ENCODE results near the gene ATP1A3. TPM values are rescaled to one million over a fixed set of nuclear protein-coding genes. Genes with fewer than 3 reads are reported as not detected.

Gene ATP1A3
- total RNA-seq, 1 donor from 2014 or later = not detected

- peaks cover 16% of the 10 kb centered on the region for H3K4me1 Mint-ChIP-seq
- peaks cover 61% of the 10 kb centered on the region for H3K27me3 Mint-ChIP-seq (ENCODE audit: low read depth)
- no peak for TF ChIP-seq CTCF (IDR thresholded peaks at IDR 0.05; ENCODE audit: unreplicated experiment)
- peak overlapping the region; percentile 28 for H3K4me3 Mint-ChIP-seq
- H3K9me3 Mint-ChIP-seq = peaks cover 2% of the 10 kb centered on the region
- no peak overlapping the region for H3K27ac Mint-ChIP-seq
- peaks cover 2% of the 10 kb centered on the region for H3K36me3 Mint-ChIP-seq
- DNase-seq (ENCODE audit: low spot score in 2 of 2, unreplicated experiment in 2 of 2) = no peak
Observed at GRCh38 chr19:41937525-41938468, 56.2 kb downstream of the ATP1A3 start.

GRCh38 chr19:41936961-41937360 is 57.1 kb downstream of the ATP1A3 start:
- no peak overlapping the region for H3K27ac Mint-ChIP-seq
- H3K9me3 Mint-ChIP-seq = no peaks in the 10 kb centered on the region
- H3K36me3 Mint-ChIP-seq = no peaks in the 10 kb centered on the region
- H3K4me1 Mint-ChIP-seq = peaks cover 19% of the 10 kb centered on the region
- no peak for DNase-seq (ENCODE audit: low spot score in 2 of 2, unreplicated experiment in 2 of 2)
- H3K4me3 Mint-ChIP-seq = no peak overlapping the region
- TF ChIP-seq CTCF (IDR thresholded peaks at IDR 0.05; ENCODE audit: unreplicated experiment) = no peak
- peaks cover 67% of the 10 kb centered on the region for H3K27me3 Mint-ChIP-seq (ENCODE audit: low read depth)

- Mint-ChIP-seq H3K36me3 (no peaks in the 10 kb centered on the region), H3K27me3 (ENCODE audit: low read depth) (peaks cover 67% of the 10 kb centered on the region), H3K27ac (no peak overlapping the region), H3K4me1 (peaks cover 19% of the 10 kb centered on the region), H3K9me3 (no peaks in the 10 kb centered on the region), H3K4me3 (no peak overlapping the region)
- TF ChIP-seq CTCF (IDR thresholded peaks at IDR 0.05; ENCODE audit: unreplicated experiment) = no peak
- DNase-seq (ENCODE audit: low spot score in 2 of 2, unreplicated experiment in 2 of 2) = no peak
Observed at GRCh38 chr19:41936416-41936850, 57.6 kb downstream of the ATP1A3 start.

- Mint-ChIP-seq H3K27me3 (ENCODE audit: low read depth) (peaks cover 69% of the 10 kb centered on the region), H3K4me3 (no peak overlapping the region), H3K27ac (no peak overlapping the region), H3K9me3 (no peaks in the 10 kb centered on the region), H3K36me3 (no peaks in the 10 kb centered on the region), H3K4me1 (peaks cover 19% of the 10 kb centered on the region)
- no peak for DNase-seq (ENCODE audit: low spot score in 2 of 2, unreplicated experiment in 2 of 2)
- TF ChIP-seq CTCF (IDR thresholded peaks at IDR 0.05; ENCODE audit: unreplicated experiment) = no peak
Observed at GRCh38 chr19:41935760-41936415, 58.1 kb downstream of the ATP1A3 start.

- H3K27me3 Mint-ChIP-seq (ENCODE audit: low read depth) = peaks cover 75% of the 10 kb centered on the region
- H3K27ac Mint-ChIP-seq = no peak overlapping the region
- no peaks in the 10 kb centered on the region for H3K36me3 Mint-ChIP-seq
- H3K9me3 Mint-ChIP-seq = no peaks in the 10 kb centered on the region
- peaks cover 17% of the 10 kb centered on the region for H3K4me1 Mint-ChIP-seq
- peak; percentile 85 for TF ChIP-seq CTCF (IDR thresholded peaks at IDR 0.05; ENCODE audit: unreplicated experiment)
- DNase-seq (ENCODE audit: low spot score in 2 of 2, unreplicated experiment in 2 of 2) = peak in 1 of 2 experiments; percentile 79
- H3K4me3 Mint-ChIP-seq = no peak overlapping the region
Observed at GRCh38 chr19:41934849-41935374, 59.1 kb downstream of the ATP1A3 start.

All from mesothelial cell of epicardium (in vitro differentiated cells).